GM15510 (cell line): ENCODE measurements around the gene ZNF664.

ENCODE experiments used
- POLR2A ChIP-seq: IDR thresholded peaks from 3 replicates; pipeline ENCODE4 v1.6.1; 2011; ENCODE audit warnings: borderline replicate concordance; ENCODE audit not compliant: insufficient read length; ENCODE audit errors: extremely low read depth

The ZNF664 gene

DNA sequence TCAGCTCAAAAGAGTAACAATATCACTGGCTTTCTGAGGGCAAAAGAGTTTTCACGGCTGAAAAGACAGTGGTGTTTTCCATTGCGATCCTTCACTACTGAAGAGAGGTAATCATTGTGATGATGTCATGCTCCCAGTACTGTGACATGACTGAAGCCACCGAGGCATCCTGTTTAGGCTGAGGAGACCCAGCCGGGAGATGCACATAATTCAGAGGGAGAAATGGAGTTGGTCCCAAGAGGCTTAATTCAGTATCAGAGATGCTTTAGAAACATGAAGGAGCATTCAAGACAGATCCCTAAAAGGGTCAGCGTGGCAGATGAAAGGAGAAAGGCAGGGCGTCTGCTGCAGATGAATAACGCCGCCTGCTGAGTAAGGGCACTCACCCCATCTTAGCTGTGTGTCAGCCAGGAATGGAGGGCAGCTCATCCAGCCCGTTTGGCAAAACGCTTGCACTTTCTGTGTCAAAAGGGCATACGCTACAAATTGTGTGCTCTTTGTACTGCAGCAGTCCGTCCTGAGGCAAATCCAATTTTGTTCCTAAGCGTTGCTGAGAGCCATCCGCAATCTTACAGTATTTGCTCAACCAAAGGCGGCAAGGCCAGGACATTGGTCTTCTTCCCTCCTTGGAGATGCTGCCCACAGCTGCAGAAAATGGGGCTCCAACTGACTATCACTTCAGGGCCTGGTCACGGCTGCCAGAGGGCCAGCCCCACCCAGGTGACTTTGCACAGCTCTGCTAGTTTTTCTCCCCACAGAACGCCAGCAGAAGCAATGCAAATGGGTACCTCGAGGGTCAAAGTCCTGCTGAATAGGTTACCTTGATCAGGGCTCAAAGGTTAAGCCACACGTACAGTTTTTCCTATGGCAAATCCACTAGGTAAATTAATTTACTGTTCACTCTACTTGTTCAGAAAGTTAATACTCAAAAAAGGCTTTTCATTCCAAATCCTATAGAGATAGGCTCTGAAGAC, 23.9 kb upstream of the ZNF664 start:
- TF ChIP-seq POLR2A, result no peak

DNA sequence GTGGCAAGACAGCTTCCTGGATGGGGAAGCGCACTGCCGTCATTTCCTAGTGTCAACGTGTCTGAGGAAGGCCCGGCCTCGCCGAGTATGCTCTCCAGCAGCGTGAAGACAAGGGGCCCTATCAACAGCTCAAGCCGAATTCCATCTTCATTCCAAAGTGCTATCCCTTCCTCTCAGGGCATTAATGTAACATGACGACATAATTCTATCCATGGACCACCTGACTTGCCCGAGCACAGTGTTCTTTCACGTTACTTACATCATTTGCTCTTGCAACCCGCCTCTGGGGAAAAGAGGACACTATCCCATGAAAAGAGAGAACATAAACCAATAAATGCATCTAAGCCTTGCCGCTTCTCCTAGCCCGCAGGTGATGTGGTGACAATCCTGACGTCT, 23.2 kb upstream of the ZNF664 start:
- TF ChIP-seq POLR2A, result no peak

DNA sequence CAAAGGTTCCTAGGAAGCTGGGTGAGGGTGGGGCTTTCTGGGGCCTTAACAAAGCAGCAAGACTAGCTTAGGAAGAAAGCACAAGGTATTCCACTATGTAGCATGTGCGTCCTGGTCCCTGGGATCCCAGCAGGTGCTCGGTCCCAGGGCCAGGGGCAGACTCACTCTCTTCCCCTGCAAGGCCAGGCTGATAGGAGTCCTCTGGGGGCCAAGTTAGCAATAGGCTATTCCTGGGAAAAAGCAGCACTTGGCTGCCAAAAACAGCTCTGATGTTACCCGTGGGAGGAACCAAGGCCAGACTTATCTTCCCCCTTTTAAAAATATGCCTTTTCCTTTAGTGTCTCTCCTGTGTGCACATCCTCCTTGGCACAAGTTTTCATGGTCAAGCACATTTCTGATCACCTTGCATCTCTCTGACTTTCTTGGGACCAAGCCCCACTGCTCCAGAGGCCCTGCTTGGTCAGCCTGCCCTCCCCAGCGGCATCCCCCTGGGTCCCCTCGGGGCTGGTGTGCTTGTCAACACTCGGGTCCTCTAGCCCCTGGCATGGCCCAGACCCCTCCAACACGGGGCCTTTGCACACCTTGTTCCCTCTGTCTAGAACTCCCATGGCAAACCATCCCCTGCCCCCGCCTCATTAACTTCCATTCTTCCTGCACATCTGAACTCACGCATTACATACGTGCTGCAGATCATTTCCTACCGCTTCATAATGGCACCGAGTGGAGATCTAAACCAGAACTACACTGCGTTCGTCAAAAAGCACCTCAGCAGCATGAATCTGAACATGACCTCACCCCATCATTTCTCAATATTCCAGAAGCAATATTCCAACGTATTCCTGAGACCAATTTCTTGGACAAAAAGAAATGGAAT, 22.3 kb upstream of the ZNF664 start:
- no peak for TF ChIP-seq POLR2A

DNA sequence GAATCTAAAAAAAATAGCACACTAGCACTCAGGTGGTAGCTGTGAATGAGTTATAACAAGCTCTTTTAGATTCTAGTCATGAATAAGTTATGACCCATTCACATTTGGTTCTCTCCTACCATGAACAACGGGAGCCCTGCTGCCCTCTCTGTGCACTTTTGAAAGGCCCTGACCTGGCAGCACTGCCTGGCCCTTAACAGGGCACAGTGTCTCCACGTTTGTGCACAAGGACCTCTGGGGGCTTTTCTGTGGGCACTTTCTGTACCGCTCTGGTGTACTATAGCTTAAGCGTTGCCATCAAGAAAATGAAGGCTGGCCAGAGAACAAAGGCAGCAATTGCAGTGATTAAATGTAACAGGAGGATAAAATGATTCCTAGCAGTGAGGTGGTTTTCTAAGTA, 21.5 kb upstream of the ZNF664 start:
- no peak for TF ChIP-seq POLR2A

DNA sequence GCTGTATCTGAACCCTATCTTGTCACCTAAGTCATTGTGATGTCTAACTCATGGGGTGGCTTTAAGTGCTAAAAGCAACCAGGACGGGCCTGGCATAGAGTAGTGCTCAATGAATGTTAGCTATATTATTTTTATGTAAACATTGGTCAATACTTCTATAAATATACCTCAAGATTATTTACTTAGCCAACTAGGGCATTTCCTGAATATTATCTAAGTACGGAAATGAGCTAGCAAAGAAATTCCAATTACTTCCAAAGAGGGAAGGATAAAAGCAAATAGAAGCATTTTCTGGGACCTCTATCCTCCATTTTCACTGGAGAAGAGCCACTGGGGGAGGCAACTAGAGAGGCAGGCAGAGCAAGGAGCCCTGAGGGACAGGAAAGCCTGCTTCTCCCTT, 21.0 kb upstream of the ZNF664 start:
- TF ChIP-seq POLR2A, result no peak

DNA sequence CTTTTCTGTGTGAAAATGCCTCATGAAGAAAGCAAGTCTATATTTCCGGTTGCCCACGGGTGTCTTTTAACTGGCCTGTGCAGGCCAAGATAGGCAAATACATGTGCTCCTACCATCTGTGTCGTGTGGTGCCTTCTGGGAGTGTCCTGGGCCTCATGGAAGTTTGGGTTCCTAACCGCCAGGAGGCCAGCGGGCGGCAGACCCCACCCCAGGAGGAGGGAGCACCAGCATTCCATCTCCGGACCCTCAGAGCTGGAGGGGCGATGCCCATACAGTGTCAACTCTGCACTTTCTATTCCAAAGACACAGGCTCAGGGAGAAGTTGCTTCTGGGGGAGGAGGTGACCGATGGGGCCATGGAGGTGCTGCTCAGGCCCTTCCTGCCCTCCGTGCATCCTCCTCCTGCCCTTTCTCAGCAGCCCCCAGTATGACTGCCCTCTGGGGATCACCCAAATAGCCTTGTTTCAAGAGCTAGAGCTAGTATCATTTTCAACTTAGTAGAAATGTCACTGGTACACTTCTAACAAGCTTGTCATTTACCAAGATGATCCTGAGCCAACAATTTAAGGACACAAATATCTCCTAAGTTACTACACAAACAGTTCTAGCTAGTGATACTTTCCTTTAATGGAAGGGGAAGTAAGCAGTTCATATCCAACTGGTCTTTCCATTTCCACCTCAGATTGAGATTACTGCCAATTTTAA, 18.2 kb upstream of the ZNF664 start:
- TF ChIP-seq POLR2A, result no peak

DNA sequence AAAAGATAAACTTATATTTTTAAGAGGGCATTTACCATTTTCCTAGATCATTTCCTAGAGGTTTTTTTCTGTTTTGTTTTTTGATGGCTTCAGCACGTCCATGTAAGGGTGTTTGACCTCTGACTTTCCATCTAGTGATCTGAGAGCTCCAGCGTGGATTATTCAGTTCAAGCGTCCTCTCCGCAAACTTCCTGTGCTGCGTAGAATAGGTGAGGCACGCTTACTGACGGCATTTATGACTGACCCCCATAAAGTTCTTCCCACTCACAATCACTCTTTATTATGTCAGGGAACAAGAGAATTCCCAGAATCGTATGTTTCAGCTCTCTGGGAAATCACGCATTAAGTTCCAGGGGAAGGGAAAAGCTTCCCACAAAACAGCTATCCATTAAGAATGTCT, 16.8 kb upstream of the ZNF664 start:
- TF ChIP-seq POLR2A, result no peak

DNA sequence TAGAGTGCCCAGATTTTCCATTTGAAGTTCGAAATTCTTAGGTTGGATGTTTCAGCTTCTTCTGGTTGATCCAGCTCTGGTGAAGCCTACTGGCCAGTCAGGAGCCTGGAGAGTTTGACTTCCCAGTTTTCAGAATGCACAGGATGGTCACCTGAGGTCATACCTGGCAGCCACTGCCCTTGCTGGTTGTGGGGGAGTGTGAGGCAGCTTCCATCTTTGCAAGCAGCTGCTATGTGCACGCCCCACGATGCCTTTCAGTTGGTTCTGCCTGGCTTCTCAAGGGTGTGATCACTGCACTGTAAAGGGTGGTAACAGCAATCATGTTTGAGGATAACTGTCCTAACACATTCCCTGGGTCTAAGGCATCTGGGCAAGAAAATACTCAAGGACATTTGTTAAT, 15.8 kb upstream of the ZNF664 start:
- TF ChIP-seq POLR2A, result no peak

DNA sequence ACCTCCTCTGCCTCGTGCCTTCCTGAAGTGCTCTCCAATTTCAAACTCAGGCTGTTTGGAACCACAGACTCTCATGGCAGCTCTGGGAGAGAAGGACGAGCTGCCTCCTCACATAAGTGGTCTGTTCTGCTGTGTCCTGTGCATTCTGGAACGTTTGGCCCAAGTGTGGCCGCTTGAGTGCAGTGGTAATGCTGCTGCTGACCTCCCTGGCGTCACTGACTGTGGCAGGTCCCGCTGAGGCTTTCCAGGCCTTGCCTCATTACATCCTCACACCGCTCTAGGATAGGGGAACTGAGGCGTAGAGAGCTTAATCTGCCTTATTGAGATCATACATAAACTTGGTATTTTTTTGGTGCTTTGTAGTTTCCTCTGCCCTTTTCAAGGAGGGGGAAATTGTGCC, 14.6 kb upstream of the ZNF664 start:
- no peak for TF ChIP-seq POLR2A

DNA sequence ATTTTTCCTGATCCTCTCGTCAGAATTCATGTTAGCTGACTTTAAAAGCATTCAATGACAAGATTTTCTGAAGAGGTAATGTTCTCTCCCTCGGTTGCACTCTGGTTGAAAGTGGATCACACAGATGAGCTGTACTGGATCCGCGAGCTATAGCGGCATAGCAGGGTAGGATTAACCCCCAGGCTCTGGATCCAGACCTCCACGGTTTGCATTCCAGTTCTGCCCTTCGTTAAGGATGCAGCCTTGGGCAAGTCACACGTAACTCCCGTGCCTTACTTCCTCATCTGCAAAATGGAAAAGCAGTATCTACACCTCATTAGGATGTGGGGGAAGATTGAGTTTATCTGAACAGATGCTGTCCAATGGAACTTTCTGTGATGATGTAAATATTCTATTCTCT, 14.1 kb upstream of the ZNF664 start:
- TF ChIP-seq POLR2A, result no peak

DNA sequence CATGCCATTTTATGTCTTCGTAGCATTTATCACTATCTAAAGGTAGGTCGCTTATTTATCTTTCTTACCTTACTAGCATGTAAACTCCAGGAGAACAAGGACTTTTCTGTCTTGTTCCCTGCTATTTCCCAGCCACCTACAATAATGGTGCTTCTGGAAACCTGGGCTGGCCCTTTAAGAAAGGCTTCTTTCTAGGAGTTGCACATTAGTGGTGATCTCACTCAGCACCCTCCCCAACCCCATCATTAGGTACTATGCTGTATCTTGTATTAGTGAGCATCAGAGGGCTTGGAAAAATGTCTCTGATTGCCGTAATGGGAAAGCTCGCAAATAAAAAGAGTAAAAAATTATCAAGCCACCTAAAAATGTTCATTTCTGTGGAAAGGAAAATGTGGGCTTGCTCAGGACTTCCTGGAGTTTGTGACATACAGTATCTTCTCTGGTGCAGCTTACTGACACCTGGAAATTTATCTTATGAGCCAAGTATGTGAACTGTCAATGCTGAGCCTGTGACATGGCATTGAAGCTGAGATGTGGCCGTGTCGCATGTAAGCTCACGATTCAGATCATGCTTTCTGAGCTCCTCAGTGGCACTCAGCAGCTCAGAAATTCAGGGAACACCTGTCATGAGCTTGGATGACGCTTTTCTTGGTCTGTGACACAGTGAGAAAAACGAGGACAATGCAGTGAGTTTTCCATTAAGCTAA, 12.8 kb upstream of the ZNF664 start:
- TF ChIP-seq POLR2A, result no peak

DNA sequence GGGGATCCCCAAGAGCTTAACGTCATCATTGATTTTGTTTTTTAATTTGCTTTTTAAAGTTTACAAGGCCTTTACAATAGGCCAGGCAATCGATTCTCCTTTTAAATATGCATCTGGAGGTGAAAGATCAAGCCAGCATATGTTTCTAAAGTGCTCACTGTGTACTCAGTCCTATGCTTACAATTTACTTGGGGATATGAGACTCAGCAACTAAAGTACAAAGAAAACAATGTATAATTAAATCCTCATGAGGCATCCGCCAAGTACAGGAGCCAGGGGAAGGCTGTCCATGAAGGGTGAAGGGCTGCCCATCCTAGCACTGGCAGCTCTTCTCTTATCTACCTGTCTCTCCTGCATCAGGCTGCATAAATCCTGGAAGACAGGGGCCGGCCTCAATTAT, 12.2 kb upstream of the ZNF664 start:
- TF ChIP-seq POLR2A, result no peak

DNA sequence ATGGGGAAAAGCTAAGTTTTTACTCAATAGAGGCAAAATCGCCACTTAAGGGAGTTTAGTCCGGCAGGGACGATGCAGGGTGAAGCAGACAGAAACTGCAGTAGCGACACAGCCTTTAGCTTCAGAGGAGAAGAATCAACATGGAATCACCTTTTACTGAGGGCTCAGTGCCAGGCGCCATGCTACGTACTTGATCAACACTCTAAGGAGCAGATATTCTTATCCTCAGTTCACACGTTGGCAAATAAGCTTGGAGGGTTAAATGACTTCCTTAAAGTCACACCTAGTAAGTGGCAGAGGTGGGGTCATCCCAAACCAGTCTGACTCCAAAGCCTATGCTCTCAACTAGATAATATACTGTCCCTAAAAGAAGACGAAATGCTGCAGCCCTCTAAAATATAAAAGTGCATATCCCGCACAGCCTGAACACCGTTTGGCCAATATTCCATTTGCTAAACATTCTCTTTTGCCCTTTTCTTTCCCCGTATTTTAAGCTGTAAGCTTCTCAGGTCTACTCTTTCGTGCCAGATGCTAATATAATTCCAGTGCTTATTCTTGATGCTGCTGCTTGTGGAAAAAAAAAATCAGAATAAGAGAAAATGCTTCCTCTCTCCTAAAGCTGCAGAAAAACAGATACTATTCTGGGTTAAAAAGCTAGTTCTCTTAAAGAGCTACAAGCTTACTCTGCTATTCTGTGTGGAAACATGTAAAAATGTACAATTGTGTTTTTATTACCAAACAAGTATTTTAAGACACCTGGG, 11.2 kb upstream of the ZNF664 start:
- no peak for TF ChIP-seq POLR2A

DNA sequence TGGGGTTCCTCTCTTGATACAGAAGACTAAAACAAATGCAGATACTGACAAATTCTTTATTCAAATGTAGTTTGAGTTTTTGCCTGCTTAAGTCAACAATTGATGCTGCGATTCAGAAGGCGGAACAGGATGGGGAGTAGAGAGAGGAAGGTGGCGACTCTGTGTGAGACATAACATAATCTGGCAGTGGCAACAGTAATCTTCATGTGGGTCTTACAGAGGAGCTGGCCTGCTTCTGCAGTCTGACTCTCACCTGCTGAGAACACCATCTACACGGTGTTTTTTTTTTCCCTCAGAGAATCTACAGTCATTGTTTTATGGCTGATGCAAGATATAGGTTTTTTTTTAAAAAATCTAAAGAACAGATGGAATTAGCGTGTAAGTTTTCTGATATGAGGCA, 10.5 kb upstream of the ZNF664 start:
- no peak for TF ChIP-seq POLR2A
